ENCODE data around the gene ACTN3. TPM values are rescaled to one million over a fixed set of nuclear protein-coding genes. Genes with fewer than 3 reads are reported as not detected.

Gene ACTN3
- total RNA-seq = 3.3 TPM in 1 of 2 replicates, not detected in the other

GRCh38 chr11:66546368-66546965 lies at the start of gene ACTN3:
TSS of gene ACTN3 (plus strand) at chr11:66546903. CDS start at chr11:66546938, 35 bp downstream.

GRCh38 chr11:66510271-66510989 lies 36.3 kb upstream of the ACTN3 start, which contains the start of gene BBS1:
TSS of gene BBS1 (plus strand) at chr11:66510635. CDS start at chr11:66510660, 25 bp downstream.

GRCh38 chr11:66545701-66546367 lies 869 bp upstream of the ACTN3 start, which contains the start of gene ZDHHC24:
TSS of gene ZDHHC24 (minus strand) at chr11:66546048. CDS start at chr11:66546003, 45 bp downstream.

GRCh38 chr11:66568124-66568916 lies 21.6 kb downstream of the ACTN3 start, which contains the start of gene CTSF:
TSS of gene CTSF (minus strand) at chr11:66568606. CDS start at chr11:66568486, 120 bp downstream.

GRCh38 chr11:66592457-66593302 lies 46.0 kb downstream of the ACTN3 start, which contains the start of the genes CCDC87 and CCS:
TSS of gene CCDC87 (minus strand) at chr11:66593063. CDS start at chr11:66593015, 48 bp downstream.
TSS of gene CCS (plus strand) at chr11:66593185. CDS start at chr11:66593262, 77 bp downstream.

Other genes with a start within 250 kb of the ACTN3 start
- 35.8 and 135 TPM in 2 replicates for gene CD248, start 229.9 kb upstream of the ACTN3 start, total RNA-seq
- gene RIN1, start 210.5 kb upstream of the ACTN3 start, total RNA-seq = 29.0 and 38.1 TPM in 2 replicates
- 44.3 and 54.0 TPM in 2 replicates for gene BRMS1, start 201.8 kb upstream of the ACTN3 start, total RNA-seq
- 46.4 and 72.1 TPM in 2 replicates for gene B4GAT1, start 199.3 kb upstream of the ACTN3 start, total RNA-seq
- 1.5 and 3.6 TPM in 2 replicates for gene SLC29A2, start 175.1 kb upstream of the ACTN3 start, total RNA-seq
- not detected in 2 replicates for gene NPAS4, start 125.9 kb upstream of the ACTN3 start, total RNA-seq
- gene MRPL11, start 108.1 kb upstream of the ACTN3 start, total RNA-seq = 47.7 and 74.2 TPM in 2 replicates
- 10.0 and 13.5 TPM in 2 replicates for gene PELI3, start 80.0 kb upstream of the ACTN3 start, total RNA-seq
- 40.3 and 61.2 TPM in 2 replicates for gene DPP3, start 66.5 kb upstream of the ACTN3 start, total RNA-seq
- 17.3 and 66.4 TPM in 2 replicates for gene BBS1, start 36.3 kb upstream of the ACTN3 start, total RNA-seq
- gene ZDHHC24, start 855 bp upstream of the ACTN3 start, total RNA-seq = 27.7 and 33.5 TPM in 2 replicates
- gene CTSF, start 21.7 kb downstream of the ACTN3 start, total RNA-seq = 20.9 and 146 TPM in 2 replicates
- 0.26 TPM in 1 of 2 replicates, not detected in the other for gene CCDC87, start 46.2 kb downstream of the ACTN3 start, total RNA-seq
- 26.6 and 44.9 TPM in 2 replicates for gene CCS, start 46.3 kb downstream of the ACTN3 start, total RNA-seq
- 41.2 and 69.5 TPM in 2 replicates for gene RBM14, start 69.7 kb downstream of the ACTN3 start, total RNA-seq
- gene RBM4, start 91.8 kb downstream of the ACTN3 start, total RNA-seq = 107 and 143 TPM in 2 replicates
- gene RBM4B, start 131.0 kb downstream of the ACTN3 start, total RNA-seq = 14.5 and 19.9 TPM in 2 replicates
- gene SPTBN2, start 182.3 kb downstream of the ACTN3 start, total RNA-seq = 0.88 and 6.9 TPM in 2 replicates